Measurements from ENCODE around the gene WASF3.
A peak's percentile ranks its signal among the peaks of the same experiment; 100 is the strongest.

WASF3 gene

DNA sequence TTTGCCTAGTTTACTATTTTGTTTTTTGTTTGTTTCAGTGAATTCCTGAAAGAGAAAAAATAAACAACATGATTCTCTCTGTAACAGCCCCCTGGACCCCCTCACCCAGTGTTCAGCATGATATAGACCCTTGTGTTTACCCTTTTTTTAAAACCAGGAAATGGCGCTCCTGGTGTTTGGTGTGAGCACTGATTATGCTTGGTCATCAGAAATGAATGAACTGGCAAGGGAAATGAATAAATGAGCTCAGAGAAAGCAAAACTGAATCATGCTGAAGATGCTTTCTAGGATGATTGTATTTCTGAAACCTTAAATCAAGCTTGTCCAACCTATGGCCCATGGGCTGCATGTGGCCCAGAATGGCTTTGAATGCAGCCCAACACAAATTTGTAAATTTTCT is 22.1 kb downstream of the WASF3 start:
- TF ChIP-seq, protein P1, sequence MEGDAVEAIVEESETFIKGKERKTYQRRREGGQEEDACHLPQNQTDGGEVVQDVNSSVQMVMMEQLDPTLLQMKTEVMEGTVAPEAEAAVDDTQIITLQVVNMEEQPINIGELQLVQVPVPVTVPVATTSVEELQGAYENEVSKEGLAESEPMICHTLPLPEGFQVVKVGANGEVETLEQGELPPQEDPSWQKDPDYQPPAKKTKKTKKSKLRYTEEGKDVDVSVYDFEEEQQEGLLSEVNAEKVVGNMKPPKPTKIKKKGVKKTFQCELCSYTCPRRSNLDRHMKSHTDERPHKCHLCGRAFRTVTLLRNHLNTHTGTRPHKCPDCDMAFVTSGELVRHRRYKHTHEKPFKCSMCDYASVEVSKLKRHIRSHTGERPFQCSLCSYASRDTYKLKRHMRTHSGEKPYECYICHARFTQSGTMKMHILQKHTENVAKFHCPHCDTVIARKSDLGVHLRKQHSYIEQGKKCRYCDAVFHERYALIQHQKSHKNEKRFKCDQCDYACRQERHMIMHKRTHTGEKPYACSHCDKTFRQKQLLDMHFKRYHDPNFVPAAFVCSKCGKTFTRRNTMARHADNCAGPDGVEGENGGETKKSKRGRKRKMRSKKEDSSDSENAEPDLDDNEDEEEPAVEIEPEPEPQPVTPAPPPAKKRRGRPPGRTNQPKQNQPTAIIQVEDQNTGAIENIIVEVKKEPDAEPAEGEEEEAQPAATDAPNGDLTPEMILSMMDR (IDR thresholded peaks at IDR 0.05; ENCODE audit: low read depth, low read length): no peak
- no peak for DNase-seq (ENCODE audit: low read depth, low spot score)
- in situ Hi-C loops (cut with HindIII; ENCODE audit: low sequenced_read_pairs): no loop called here
- H3K4me3 ChIP-seq (ENCODE audit: low read depth, low read length): no peak overlapping the region

DNA sequence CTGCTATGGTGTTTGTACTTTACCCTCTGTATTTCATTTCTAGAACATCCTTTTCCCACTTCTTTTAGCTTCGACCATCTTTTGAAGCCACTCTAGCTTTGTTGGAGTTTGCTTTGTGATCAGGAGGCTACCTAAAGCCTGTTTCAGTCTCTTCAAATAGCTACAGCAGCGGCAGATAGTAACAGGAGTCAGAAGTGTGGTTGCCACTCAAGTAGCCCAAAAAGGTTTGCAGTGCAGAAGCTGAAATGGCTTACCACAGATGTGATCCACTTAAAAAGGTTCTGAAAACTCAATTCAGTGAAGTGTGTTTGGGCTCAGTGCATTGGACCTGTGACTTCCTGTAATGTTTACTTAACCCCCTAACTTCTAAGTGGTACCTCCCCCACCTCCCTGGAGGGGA is 26.2 kb downstream of the WASF3 start:
- no peak overlapping the region for H3K4me3 ChIP-seq (ENCODE audit: low read depth, low read length)
- no peak for DNase-seq (ENCODE audit: low read depth, low spot score)
- TF ChIP-seq, protein P1 (IDR thresholded peaks at IDR 0.05; ENCODE audit: low read depth, low read length): no peak
- in situ Hi-C loops (cut with HindIII; ENCODE audit: low sequenced_read_pairs): no loop called here

DNA sequence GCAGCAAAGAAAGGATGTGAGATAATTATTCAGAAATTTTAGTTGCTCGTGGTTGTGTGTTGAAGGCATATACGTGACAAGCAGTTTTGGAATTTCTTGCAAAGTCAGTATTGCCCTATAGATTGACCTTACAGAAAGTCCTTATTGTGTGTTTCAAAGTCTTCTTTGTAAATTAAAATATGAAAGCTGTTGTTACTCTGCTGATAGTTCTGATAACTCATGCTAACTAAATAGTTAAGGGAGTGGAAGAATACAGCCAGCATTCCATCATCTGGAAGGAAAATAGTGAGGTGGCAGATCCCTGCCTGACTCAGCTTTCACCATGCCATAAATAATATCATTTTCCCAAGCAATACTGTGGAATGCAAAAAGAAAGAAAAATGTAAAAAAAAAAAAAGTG is 27.2 kb downstream of the WASF3 start:
- TF ChIP-seq, protein P1 (IDR thresholded peaks at IDR 0.05; ENCODE audit: low read depth, low read length): no peak

GRCh38 chr13:26585136-26585535 is 27.7 kb downstream of the WASF3 start:
- H3K4me3 ChIP-seq (ENCODE audit: low read depth, low read length): no peak overlapping the region
- DNase-seq (ENCODE audit: low read depth, low spot score): no peak
- TF ChIP-seq, protein P1 (IDR thresholded peaks at IDR 0.05; ENCODE audit: low read depth, low read length): no peak
- in situ Hi-C loops (cut with HindIII; ENCODE audit: low sequenced_read_pairs): no loop called here

More for the DNA sequence above, 27.2 kb downstream of the WASF3 start:
- H3K4me3 ChIP-seq (ENCODE audit: low read depth, low read length): no peak overlapping the region
- DNase-seq (ENCODE audit: low read depth, low spot score): peak; percentile 49
- in situ Hi-C loops (cut with HindIII; ENCODE audit: low sequenced_read_pairs): no loop called here

- no peak for DNase-seq (ENCODE audit: low read depth, low spot score)
- no peak overlapping the region for H3K4me3 ChIP-seq (ENCODE audit: low read depth, low read length)
- in situ Hi-C loops (cut with HindIII; ENCODE audit: low sequenced_read_pairs): no loop called here
- TF ChIP-seq, protein P1 (IDR thresholded peaks at IDR 0.05; ENCODE audit: low read depth, low read length): no peak
These were observed 29.8 kb downstream of the WASF3 start for GRCh38 chr13:26587251-26587650.

DNA sequence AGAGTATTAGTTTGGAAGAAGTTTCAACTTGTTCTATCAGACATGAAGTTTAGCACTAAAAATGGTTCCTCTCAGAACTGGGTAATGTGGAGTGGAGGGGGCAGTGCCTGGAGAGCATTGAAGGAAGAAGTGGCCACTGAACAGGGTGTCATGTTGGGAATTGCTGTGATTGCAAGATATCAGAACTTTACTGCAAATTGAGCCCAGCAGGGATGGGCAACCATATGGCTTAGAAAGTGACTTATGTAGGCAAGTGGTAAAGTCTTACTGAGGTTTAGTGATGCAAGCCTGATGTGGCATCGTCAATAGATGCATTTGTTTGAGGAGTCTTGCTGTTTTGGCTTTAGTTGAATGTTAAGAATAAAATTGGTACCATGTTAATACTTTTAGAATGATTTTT is 31.7 kb downstream of the WASF3 start:
- H3K4me3 ChIP-seq (ENCODE audit: low read depth, low read length): no peak overlapping the region
- no peak for DNase-seq (ENCODE audit: low read depth, low spot score)
- TF ChIP-seq, protein P1 (IDR thresholded peaks at IDR 0.05; ENCODE audit: low read depth, low read length): no peak
- in situ Hi-C loops (cut with HindIII; ENCODE audit: low sequenced_read_pairs): no loop called here

DNA sequence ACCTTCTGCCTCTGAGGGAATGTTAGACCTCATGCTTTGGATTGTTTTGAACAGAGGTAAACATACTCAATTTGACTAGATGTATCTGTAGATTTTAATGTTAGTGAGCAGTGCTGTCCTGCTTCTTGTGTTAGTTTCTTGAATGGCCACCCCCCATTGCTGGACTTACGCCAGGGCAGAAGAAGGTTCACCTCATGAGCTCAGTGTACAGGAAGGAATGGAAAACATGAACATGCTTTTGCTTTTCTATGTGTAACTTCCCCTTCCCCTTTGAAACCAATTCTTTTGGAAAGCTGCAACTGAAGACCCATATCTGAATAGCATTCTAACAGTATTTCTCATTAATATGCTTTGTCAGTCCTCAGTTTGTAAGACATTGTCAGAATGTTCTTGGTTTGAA is 32.3 kb downstream of the WASF3 start:
- TF ChIP-seq, protein P1 (IDR thresholded peaks at IDR 0.05; ENCODE audit: low read depth, low read length): no peak
- no peak overlapping the region for H3K4me3 ChIP-seq (ENCODE audit: low read depth, low read length)
- in situ Hi-C loops (cut with HindIII; ENCODE audit: low sequenced_read_pairs): no loop called here
- peak; percentile 57 for DNase-seq (ENCODE audit: low read depth, low spot score)

All from astrocyte of the spinal cord (primary cell).